GM23338 (cell line): Measurements from ENCODE around the gene EFCC1.

Experiments
- CREB1 ChIP-seq: fragments of 250-450 bp; sonication (Bioruptor Pico); IDR thresholded peaks from 2 replicates; pipeline ENCODE4 v1.5.0; 2020; ENCODE audit warnings: low read depth, mild to moderate bottlenecking, moderate library complexity
- CTCF ChIP-seq, 2 experiments: fragments of 200-600 bp in 1 of 2; sonication (generic) in 1 of 2; conservative IDR thresholded peaks; 2 replicates each; pipeline versions ENCODE4 v1.5.1 to v1.6.1; 2016 to 2017; ENCODE audit warnings: antibody characterized with exemption in 2 of 2, low read depth in 2 of 2, mild to moderate bottlenecking in 2 of 2, moderate library complexity in 1 of 2
- ETS1 ChIP-seq: IDR thresholded peaks from 2 replicates; pipeline ENCODE4 v1.6.1; 2016; ENCODE audit warnings: antibody characterized with exemption
- EZH2 ChIP-seq: fragments of 200-600 bp; sonication (generic); IDR thresholded peaks from one replicate; pipeline ENCODE4 v1.8.0; 2017; ENCODE audit warnings: antibody characterized with exemption, mild to moderate bottlenecking, low read depth; ENCODE audit not compliant: unreplicated experiment
- EZH2phosphoT487 ChIP-seq: fragments of 200-600 bp; sonication (generic); IDR thresholded peaks from one replicate; pipeline ENCODE4 v1.8.1; 2018; ENCODE audit warnings: antibody characterized with exemption; ENCODE audit not compliant: unreplicated experiment
- JUNB ChIP-seq: IDR thresholded peaks from one replicate; pipeline ENCODE4 v1.6.1; 2016; ENCODE audit warnings: antibody characterized with exemption; ENCODE audit not compliant: unreplicated experiment
- POLR2AphosphoS5 ChIP-seq: IDR thresholded peaks from 2 replicates; pipeline ENCODE4 v1.6.1; 2016; ENCODE audit warnings: antibody characterized with exemption, low read depth
- REST ChIP-seq: IDR thresholded peaks from one replicate; pipeline ENCODE4 v1.6.1; 2018; ENCODE audit warnings: antibody characterized with exemption; ENCODE audit not compliant: unreplicated experiment
- STAT1 ChIP-seq: IDR thresholded peaks from one replicate; pipeline ENCODE4 v1.6.1; 2016; ENCODE audit warnings: antibody characterized with exemption; ENCODE audit not compliant: unreplicated experiment
- ZNF114 ChIP-seq: fragments of 250-450 bp; sonication (Bioruptor Pico); IDR thresholded peaks from 2 replicates; pipeline ENCODE4 v1.5.0; 2020; ENCODE audit warnings: mild to moderate bottlenecking, moderate library complexity
- ZNF331 ChIP-seq: fragments of 250-450 bp; sonication (Bioruptor Pico); IDR thresholded peaks from 2 replicates; pipeline ENCODE4 v1.5.0; 2020; ENCODE audit warnings: low read depth, mild to moderate bottlenecking, moderate library complexity

DNA sequence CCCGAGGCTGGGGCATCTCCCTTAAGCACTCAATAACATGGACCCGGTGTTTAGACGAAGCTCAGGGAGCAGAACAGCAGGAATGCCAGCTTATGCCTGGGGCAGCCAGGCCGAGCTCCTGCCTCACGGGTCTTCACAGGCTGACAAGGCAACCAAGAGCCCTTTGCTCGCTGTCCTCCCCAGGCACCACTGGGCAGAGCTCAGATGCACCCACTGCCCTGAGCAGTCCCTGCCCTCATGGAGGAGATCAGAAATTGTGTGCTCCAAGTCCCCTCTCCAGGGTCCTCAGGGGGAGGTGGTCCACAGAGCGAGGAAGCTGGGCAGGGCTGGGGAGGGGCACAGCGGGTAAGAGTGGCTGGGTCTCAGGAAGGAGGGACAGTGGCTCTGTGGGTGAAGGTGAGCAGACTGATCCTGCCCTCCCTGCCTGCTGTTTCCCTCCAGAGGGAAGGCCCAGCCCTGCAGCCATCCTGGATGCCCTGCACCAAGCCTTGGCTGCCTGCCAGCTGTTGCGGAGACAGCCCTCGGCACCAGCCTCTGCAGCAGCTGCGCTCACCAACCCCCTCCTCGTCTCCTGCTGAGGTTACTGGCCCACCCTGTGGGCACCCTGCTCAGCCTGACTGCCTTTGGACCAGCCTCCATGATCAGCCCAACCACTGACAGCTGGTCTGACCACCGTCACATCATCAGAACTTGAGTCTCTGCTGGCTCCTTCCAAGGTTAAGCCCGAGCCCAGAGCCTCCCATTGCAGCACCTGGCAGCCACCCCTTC is 38.4 kb downstream of the EFCC1 start:
- no peak for TF ChIP-seq CTCF (conservative IDR thresholded peaks at IDR 0.05; ENCODE audit: low read depth in 2 of 2)
- no peak for TF ChIP-seq ZNF114 (CRISPR knock-in tag)
- no peak for TF ChIP-seq POLR2AphosphoS5
- no peak for TF ChIP-seq REST
- no peak for TF ChIP-seq EZH2
- TF ChIP-seq EZH2phosphoT487 = no peak
- no peak for TF ChIP-seq STAT1
- no peak for TF ChIP-seq CREB1 (CRISPR knock-in tag)
- no peak for TF ChIP-seq JUNB
- no peak for TF ChIP-seq ZNF331 (CRISPR knock-in tag)
- TF ChIP-seq ETS1 = no peak
